Measurements from ENCODE around the gene AKAP8L. TPM values are rescaled to one million over a fixed set of nuclear protein-coding genes. Genes with fewer than 3 reads are reported as not detected.

The AKAP8L gene
- total RNA-seq, 1 experiment from 2014 or later, result 231 TPM

GRCh38 chr19:15412832-15413231, 6.0 kb downstream of the AKAP8L start:
- Mint-ChIP-seq H3K4me3 (no peak overlapping the region), H3K36me3 (peaks cover 27% of the 10 kb centered on the region), H3K27me3 (ENCODE audit: low read depth) (no peaks in the 10 kb centered on the region), H3K4me1 (peaks cover 11% of the 10 kb centered on the region), H3K27ac (peak overlapping the region; percentile 82), H3K9me3 (0 out of 2 replicates have a peak, but pooled peaks cover 5% of the 10 kb centered on the region)
- ATAC-seq (no peak), DNase-seq (ENCODE audit: low spot score) (no peak)
- POLR2A ChIA-PET, result no interaction called here
- TF ChIP-seq RELA (CRISPR knock-in tag; IDR thresholded peaks at IDR 0.05; ENCODE audit: borderline replicate concordance), result no peak
- TF ChIP-seq AR (CRISPR knock-in tag; IDR thresholded peaks at IDR 0.05), result no peak
- no peak for TF ChIP-seq ZNF263 (CRISPR knock-in tag; IDR thresholded peaks at IDR 0.05; ENCODE audit: low read depth)
- TF ChIP-seq AFF4 (CRISPR knock-in tag; IDR thresholded peaks at IDR 0.05; ENCODE audit: borderline replicate concordance), result no peak
- TF ChIP-seq FOXP1 (CRISPR knock-in tag; IDR thresholded peaks at IDR 0.05; ENCODE audit: borderline replicate concordance), result no peak
- no peak for TF ChIP-seq ZNF671 (CRISPR knock-in tag; IDR thresholded peaks at IDR 0.05)
- TF ChIP-seq ZSCAN18 (CRISPR knock-in tag; IDR thresholded peaks at IDR 0.05), result no peak
- TF ChIP-seq E2F1 (CRISPR knock-in tag; IDR thresholded peaks at IDR 0.05), result no peak
- TF ChIP-seq ETV6 (CRISPR knock-in tag; IDR thresholded peaks at IDR 0.05), result no peak
- no peak for TF ChIP-seq ZBTB21 (CRISPR knock-in tag; IDR thresholded peaks at IDR 0.05; ENCODE audit: borderline replicate concordance)
- TF ChIP-seq ZNF512 (CRISPR knock-in tag; IDR thresholded peaks at IDR 0.05; ENCODE audit: borderline replicate concordance), result no peak
- TF ChIP-seq NR1H2 (CRISPR knock-in tag; IDR thresholded peaks at IDR 0.05), result no peak
- no peak for TF ChIP-seq IRF1 (CRISPR knock-in tag; IDR thresholded peaks at IDR 0.05)
- TF ChIP-seq E2F5 (CRISPR knock-in tag; IDR thresholded peaks at IDR 0.05), result no peak
- TF ChIP-seq TP53 (CRISPR knock-in tag; IDR thresholded peaks at IDR 0.05), result no peak
- TF ChIP-seq PRDM15 (CRISPR knock-in tag; IDR thresholded peaks at IDR 0.05), result no peak
- TF ChIP-seq NR2C2 (CRISPR knock-in tag; IDR thresholded peaks at IDR 0.05), result no peak
- CTCF ChIA-PET, result no interaction called here
